ENCODE data around the gene DLGAP1.

GRCh38 chr18:3579701-3580100, 875.4 kb downstream of the DLGAP1 start:
- TF ChIP-seq, protein P1, sequence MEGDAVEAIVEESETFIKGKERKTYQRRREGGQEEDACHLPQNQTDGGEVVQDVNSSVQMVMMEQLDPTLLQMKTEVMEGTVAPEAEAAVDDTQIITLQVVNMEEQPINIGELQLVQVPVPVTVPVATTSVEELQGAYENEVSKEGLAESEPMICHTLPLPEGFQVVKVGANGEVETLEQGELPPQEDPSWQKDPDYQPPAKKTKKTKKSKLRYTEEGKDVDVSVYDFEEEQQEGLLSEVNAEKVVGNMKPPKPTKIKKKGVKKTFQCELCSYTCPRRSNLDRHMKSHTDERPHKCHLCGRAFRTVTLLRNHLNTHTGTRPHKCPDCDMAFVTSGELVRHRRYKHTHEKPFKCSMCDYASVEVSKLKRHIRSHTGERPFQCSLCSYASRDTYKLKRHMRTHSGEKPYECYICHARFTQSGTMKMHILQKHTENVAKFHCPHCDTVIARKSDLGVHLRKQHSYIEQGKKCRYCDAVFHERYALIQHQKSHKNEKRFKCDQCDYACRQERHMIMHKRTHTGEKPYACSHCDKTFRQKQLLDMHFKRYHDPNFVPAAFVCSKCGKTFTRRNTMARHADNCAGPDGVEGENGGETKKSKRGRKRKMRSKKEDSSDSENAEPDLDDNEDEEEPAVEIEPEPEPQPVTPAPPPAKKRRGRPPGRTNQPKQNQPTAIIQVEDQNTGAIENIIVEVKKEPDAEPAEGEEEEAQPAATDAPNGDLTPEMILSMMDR (IDR thresholded peaks at IDR 0.05) = no peak
- no peak for TF ChIP-seq ZFX (IDR thresholded peaks at IDR 0.05; ENCODE audit: borderline replicate concordance)
